Peyer's patch (tissue), 4 donors: ENCODE data around the gene GLI2.

ENCODE experiments used
- CTCF ChIP-seq, 6 experiments: fragments of 450-650 bp in 4 of 6; fragments of 200-600 bp in 2 of 6; sonication (generic) in 1 of 6; IDR thresholded peaks; one replicate each; pipeline ENCODE4 v1.5.1; 2017 to 2019; ENCODE audit warnings: antibody characterized with exemption in 6 of 6, mild to moderate bottlenecking in 3 of 6, moderate library complexity in 1 of 6
- POLR2A ChIP-seq, 2 donors: fragments of 450-650 bp; IDR thresholded peaks; one replicate each; pipeline ENCODE4 v1.5.1; 2017; ENCODE audit warnings: antibody characterized with exemption in 2 of 2, mild to moderate bottlenecking in 2 of 2, moderate library complexity in 2 of 2

GRCh38 chr2:120766470-120767351, 31.0 kb downstream of the GLI2 start:
- TF ChIP-seq CTCF (IDR thresholded peaks at IDR 0.05) = no peak
- TF ChIP-seq POLR2A (IDR thresholded peaks at IDR 0.05) = no peak
